ENCODE measurements around the gene PLEKHG3.

The PLEKHG3 gene

DNA sequence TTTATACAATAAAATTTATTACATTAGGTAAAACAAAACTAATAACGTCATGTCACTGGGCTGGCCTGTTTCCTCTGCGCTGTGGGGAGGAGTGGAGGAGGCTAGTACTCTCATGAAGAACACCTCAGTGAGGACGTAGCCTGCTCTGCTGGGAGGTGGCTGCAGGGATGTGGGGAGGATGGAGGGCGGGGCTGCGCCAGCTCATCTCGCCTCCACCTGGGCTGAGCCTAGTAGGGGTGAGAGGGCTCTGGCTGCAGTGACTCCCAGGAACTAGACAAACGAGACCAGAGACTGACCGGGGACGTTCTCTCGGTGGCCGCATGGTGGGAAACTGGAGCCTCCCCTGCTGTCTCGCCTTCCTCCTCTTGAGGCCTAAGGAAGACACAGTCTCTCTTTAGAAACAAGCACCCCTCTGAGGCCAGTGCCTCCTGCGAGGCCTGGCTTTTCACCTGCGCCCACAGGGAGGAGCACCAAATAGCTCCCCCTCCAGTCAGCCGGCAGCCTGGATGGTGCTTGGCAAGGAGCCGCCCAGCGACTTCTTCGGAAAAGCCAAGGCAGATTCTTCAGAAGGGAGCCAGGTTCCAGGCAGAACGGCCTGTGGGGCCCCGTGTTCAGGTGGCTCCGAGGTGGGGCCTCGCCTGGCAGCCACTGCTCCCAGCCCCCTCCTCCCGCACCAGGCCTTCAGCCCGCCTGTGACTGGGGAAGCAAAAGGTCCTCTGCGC lies 62.4 kb downstream of the PLEKHG3 start:
- no peak for DNase-seq

- no peak for DNase-seq
Observed at GRCh38 chr14:64767215-64767964, 63.2 kb downstream of the PLEKHG3 start.

GRCh38 chr14:64768401-64769095 lies 64.3 kb downstream of the PLEKHG3 start:
- DNase-seq, result no peak

DNA sequence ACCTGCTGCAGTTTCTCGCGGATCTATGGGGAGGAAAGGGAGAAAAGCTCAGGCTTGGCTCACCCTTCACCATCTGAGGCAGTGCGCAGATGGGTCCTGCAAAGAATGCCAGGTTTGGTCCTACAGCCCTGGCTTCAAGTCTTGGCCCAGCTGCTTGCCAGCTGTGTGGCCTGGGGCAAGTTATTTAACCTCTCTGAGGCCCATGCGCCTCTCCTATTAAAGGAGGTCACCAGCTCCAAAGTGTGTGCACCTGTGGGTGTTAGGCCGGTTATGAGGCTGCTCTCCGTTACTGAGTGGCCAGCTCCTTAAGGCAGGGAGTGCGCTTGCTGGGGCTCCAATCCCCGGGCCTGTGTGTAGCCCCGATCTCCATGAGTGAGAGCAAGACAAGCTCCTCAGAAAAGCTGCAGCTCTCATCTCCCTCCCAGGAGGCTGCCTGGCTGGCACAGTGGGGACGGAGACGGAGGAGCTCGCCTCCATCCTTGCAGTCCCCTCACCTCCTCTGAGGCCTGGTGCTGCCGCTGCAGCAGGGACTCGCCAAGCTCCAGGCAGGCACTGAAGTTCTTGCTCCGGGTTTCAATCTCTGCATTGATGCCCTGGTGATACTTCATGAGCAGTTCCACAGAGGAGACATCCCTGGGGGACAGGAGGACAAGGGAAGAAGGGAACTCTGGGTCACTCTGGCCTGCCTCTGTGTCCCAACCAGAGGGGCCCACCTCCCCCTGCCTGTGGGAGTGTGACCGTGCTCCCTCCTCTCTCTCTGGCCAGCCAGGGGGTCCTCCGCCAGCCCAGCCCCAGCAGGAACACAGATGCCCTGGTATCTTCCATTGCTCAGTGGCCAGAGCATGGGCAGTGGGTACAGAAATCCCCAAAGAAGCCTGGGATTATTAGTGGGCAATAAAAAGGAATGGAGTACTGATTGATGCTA lies 65.1 kb downstream of the PLEKHG3 start:
- DNase-seq, result no peak

DNA sequence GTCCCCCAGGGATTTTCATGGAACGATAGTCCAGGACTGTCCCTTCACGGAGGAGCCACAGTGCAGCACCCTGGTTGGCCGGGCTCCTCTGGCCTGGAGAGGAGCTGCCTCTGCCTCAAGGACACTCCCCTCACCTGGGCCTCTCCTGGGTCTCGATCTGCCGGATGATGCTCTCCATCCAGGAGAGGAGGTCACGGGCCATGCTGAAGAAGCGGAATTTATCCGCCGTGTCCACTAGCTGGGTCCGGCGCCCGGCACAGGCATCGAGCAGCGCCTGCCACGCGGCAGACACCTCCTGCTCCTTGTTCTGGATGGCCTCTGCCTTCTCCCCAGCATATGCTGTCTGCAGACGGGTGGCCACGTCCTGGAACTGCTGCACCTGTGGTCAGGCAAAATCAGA lies 66.5 kb downstream of the PLEKHG3 start:
- DNase-seq, result no peak

DNA sequence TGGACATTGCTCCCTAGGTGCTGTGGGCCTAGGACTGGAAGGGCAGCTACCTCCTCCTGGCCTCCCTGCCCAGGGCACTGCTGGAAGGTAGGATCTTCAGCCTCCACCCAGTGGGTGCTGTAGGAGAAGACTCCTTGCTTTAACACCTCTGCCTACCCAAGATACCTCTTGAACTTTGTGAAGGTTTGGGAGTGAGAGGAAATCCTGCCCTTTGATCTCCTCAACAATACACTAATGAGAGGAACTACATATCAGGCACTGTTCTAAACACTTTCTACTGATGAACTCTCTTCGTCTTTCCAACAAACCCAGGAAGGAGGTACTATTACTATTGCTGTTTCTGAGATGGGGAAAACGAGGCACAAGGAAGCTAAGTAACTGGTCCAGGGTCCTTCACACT lies 66.9 kb downstream of the PLEKHG3 start:
- no peak for DNase-seq

DNA sequence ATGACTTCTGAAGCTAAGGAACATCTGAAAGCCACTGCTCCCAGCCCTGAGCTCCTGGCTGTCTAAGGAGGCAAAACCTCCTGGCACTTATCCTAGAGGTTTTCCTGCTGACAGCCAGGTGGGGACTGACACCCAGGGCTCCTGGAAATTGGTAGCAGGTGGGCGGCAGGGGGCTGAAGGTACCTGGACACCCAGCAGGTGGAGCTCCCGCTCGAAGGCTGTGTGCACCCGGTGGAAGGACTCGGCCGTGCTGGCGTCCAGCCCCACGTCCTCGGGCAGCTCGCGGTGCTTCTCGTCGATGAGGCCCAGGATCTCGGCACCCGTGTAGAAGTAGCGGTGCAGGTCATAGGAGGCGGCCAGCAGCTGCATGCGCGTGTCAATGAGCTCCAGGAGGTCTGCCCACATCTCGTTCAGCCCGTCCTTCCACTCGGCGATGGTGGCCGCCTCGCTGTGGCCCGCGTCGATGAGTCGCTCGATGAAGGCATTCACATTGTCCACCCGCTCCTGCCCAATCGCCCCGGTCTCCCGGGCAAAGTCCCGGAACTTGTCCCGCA lies 68.2 kb downstream of the PLEKHG3 start:
- DNase-seq, result no peak

DNA sequence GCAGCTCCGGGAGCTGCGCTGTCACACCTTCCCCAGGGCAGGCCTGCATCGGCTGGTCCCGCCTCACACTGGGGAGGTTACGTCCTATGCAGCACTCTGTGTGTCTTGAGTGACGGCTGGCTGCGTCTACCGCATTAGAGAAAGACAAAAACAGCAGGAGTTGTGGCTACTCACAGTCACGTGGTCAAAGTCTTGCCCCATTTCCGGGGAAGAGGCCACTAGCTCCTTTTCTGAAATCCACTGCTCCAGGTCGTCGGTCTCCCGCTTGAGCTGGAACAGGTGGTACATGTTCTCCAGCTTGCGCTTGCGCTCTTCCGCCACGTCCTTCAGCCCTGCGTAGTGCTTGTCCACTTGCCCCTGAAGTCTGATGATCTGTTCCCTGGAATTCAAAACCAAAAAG lies 68.8 kb downstream of the PLEKHG3 start:
- DNase-seq, result no peak

DNA sequence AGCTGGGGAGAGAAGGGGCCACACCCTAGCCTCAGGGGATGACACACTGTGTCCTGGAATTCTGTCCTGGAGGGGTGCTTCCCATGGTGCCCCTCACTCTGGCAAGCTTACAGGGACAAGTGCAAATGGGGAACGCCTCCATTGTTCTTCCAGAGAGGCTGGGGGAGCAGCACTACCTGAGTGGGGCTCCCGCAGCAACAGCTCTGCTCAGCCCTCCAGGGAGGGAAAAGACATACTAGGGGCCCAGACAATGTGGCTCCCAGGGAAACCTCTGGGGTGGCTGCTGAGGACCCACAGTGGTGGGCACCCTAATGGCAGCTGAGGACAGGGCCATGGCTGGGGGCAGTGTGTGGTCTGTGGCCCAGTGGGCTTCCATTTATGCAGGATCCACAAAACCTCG lies 69.4 kb downstream of the PLEKHG3 start:
- DNase-seq, result no peak

GRCh38 chr14:64774272-64774671 lies 70.0 kb downstream of the PLEKHG3 start:
- no peak for DNase-seq

- no peak for DNase-seq
Observed at GRCh38 chr14:64775081-64775777, 71.0 kb downstream of the PLEKHG3 start.

- no peak for DNase-seq
Observed at GRCh38 chr14:64777461-64777860, 73.2 kb downstream of the PLEKHG3 start.

- DNase-seq, result no peak
Observed at GRCh38 chr14:64778104-64778754, 74.0 kb downstream of the PLEKHG3 start.

DNA sequence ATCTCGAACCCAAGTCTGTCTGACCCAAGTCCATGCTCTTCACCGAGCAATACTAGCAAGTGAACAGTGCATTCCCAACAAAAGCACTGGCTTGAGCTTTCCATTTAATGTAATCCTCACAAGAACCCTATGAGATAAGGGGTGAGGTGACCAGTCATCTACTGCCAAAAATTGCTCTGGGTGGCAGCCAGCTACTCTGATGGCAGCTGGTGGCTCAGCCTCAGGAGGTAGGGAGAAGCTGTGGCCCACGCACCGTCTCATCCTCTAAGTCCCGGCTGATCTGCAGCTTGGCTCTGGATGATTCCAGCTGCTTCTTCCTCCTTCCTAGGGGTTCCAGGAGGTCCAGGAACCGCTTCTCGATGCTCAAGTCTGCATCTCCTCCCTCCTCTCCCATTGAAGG lies 75.2 kb downstream of the PLEKHG3 start:
- DNase-seq, result no peak

DNA sequence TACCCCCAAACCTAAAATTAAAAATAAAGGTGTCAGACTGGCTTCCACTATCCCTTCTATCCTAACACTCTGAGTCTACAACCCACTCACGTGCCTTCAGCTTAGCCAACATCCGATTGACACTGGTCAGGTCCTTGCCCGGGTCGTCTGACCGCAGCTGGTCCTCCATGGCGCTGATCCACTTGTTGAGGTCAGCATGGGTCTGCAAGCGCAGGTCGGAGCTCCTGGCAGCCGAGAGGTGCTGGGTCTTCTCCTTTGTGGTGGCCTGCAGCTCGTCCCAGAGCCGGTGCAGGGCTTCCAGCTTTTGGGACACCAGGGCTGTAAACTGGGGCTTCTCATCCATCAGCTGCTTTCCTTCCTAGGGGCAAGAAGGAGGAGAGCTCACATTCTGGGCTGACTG lies 78.0 kb downstream of the PLEKHG3 start:
- DNase-seq, result no peak

DNA sequence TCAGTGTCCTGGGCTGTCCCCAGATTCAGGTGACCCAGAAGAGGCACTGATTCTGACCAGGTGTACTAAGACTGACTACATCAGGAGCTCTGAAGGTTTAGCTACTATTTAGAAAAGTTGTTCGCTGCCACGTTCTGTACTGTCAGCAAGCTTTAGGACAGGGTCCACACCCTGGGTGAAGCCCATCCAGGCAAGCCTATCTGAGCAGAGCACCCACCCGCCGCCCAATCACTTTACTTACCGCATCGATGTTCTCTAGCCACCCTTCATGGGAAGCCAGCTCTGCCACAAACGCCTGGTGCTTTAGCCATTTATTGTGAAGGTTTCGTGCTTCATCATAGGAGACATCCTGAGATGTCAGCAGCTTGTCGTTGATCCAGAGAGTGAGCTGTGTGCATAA lies 79.8 kb downstream of the PLEKHG3 start:
- DNase-seq, result no peak

DNA sequence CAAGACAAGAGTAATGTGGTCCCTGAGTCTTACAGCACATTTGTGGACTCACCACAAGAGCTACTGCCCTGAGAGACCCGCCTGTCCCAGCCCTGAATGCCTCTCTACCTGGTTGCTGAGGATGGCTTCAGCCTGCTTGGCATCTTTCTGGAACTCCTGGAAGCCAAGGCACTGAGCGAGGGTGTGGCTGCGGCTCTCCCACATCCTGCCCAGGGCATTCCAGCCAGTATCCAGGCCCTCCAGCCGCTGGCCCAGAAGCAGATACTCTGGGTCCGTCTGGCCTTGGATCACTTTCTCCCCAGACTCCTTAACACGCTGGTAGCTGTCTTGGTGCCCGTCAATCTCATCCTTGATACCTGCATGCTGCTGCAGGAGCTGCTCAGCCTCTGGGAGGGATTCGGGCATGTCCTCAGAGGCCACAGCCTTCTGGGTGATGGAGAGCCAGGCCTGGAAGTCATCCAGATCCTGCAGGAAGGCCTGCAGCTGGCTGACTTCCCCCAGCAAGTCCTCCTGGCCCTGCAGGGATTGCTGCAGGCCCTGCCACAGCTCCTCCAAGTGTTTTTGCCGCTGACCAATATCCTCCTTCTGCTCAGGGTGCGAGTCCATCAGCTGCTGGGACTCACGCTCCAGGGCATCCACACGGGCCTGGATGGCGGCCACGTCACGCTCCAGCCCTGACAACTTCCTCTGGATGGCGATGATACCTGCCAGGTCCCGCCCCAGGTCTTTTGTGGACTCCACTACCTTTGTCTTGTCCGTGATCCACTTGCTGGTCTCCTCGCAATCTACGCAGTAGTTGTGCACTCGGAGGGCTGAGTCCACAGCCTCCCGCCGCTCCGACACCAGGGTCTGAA lies 82.3 kb downstream of the PLEKHG3 start:
- peak; percentile 33 for DNase-seq

DNA sequence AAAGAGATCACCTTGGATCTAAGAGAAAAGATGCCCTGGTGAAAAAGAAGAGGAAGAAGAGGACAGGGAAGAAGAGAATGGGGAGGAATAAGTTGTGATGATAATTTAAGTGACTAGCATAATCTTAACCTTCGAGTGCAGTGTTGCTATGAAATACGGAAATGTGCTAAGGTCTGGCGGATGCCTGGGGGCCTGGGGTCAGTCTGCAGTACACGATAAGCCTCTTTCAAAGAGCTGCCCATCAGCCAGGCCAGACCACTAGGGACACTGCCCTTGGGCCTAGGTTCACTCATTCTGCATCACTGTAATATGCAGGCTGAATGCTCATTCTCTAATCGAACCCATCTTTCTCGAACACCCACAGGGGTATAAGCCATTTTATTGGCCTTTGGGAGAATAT lies 83.4 kb downstream of the PLEKHG3 start:
- no peak for DNase-seq

DNA sequence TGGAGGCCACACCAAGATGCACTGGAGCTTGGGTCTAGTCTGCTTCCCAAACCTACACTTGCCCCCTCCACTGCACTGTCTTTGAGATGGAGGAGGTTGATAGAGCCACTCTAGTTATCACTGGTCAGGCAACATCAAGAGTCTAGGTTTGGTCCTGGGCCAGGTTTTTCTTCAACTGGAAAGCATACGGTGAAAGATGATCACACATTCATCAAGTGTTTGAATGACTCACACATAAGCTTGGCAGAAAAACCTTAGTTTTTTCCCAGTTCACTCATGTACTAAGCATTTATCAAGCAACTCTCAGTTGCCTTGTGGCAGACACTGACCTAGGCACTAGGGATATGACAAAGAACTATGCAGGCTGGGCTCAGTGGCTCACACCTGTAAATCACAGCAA lies 84.5 kb downstream of the PLEKHG3 start:
- DNase-seq, result peak; percentile 95

DNA sequence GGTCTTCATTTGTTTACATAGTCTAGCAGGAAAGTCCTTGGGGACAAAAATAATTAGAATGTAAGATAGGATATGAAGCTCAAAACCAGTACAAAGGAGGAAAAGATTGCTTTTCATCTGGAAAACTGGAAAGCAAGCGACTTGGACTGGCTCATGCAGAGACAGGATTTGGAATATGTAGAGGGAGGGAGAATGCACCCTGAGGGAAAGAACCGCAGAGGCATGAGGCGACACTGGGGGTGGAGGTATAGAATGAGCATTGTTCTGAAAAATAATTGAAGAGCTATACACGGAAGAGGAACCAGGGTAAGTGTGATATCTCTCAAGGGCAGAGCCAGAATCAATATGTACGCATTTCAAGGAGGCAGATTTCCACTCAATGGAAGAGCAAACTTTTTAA lies 85.5 kb downstream of the PLEKHG3 start:
- DNase-seq, result no peak
